Sigmoid colon (tissue), 4 donors: ENCODE results near the gene FAM24B.

Experiments used
- POLR2A ChIP-seq, 2 donors: fragments of 450-650 bp; IDR thresholded peaks; one replicate each; pipeline ENCODE4 v1.6.1; 2016; ENCODE audit warnings: antibody characterized with exemption in 2 of 2, mild to moderate bottlenecking in 2 of 2, moderate library complexity in 2 of 2
- POLR2AphosphoS5 ChIP-seq, 4 donors: sonication (generic); formaldehyde crosslinking; IDR thresholded peaks; one replicate each; pipeline ENCODE4 v1.6.1; 2017; ENCODE audit warnings: antibody characterized with exemption in 4 of 4
- TF ChIP-seq, protein P1 (sequence below), 4 experiments: fragments of 450-650 bp in 3 of 4; fragments of 200-600 bp in 1 of 4; IDR thresholded peaks; one replicate each; pipeline ENCODE4 v1.5.1; 2016 to 2019; ENCODE audit warnings: antibody characterized with exemption in 4 of 4, mild to moderate bottlenecking in 3 of 4, moderate library complexity in 2 of 4

DNA sequence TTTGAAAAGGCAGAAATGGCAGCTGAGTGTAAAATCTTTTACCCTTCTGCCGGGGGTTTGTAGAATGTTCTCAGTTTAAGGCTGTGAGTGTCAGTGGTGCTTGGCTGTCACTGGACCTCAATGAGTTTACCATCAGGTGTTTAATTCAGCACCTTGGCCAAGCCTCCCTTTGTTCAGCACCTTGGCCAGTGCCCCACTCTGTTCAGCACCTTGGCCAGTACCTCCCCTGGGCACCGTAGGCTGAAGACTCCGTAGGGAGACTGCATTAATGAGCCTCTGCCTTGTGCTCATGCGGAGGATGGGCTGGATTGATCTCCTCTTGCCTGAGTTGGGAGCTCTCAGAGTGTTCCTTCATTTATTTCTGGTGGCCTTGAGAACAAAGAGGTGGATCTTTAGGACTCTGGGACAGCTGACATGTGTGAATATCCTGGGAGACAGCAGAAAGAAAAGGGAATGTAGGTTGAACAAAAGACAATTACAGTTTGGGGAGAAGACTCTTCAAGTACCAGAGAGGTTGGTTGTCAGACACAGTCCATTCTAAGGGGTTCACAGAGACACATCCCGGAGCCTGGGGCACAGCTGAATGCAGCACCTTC, 32.6 kb upstream of the FAM24B start:
- no peak for TF ChIP-seq POLR2A (IDR thresholded peaks at IDR 0.05)
- TF ChIP-seq, protein P1, sequence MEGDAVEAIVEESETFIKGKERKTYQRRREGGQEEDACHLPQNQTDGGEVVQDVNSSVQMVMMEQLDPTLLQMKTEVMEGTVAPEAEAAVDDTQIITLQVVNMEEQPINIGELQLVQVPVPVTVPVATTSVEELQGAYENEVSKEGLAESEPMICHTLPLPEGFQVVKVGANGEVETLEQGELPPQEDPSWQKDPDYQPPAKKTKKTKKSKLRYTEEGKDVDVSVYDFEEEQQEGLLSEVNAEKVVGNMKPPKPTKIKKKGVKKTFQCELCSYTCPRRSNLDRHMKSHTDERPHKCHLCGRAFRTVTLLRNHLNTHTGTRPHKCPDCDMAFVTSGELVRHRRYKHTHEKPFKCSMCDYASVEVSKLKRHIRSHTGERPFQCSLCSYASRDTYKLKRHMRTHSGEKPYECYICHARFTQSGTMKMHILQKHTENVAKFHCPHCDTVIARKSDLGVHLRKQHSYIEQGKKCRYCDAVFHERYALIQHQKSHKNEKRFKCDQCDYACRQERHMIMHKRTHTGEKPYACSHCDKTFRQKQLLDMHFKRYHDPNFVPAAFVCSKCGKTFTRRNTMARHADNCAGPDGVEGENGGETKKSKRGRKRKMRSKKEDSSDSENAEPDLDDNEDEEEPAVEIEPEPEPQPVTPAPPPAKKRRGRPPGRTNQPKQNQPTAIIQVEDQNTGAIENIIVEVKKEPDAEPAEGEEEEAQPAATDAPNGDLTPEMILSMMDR (IDR thresholded peaks at IDR 0.05): no peak
- TF ChIP-seq POLR2AphosphoS5 (IDR thresholded peaks at IDR 0.05): no peak
